Stimulated activated CD8-positive, alpha-beta memory T cell treated with anti-CD3 and anti-CD28 coated beads, Interleukin-12 subunit alpha, Interleukin-12 subunit beta, amount 100 ng/mL, for 24 hours (primary cell): ENCODE results near the gene LRCH1.

Experiments used
- DNase-seq: peaks from one replicate; pipeline ENCODE4 v3.0.0-alpha.2; 2020; ENCODE audit errors: extremely low read depth

The LRCH1 gene

DNA sequence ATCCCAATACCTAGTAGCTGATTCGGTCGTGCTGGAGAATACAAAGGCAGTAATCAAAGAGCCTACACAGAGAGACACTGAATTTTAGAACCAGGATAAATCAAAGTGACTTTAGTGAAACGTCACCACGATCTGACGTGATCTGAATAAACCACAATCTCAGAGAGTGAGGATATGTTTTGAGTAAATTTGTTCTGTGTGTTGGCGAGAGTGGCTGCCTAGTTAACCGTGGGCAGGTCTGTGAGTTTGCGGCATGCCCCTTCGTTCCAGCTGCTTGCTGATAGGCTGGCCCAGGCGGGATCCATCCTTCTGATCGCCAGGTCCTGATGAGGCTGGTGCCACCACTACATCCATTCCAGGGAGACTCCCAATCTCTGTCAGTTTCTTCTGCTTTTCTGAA lies 40.4 kb downstream of the LRCH1 start:
- DNase-seq = peak; percentile 5

GRCh38 chr13:46594374-46595078 lies 41.6 kb downstream of the LRCH1 start:
- no peak for DNase-seq

- no peak for DNase-seq
These were observed 42.3 kb downstream of the LRCH1 start for GRCh38 chr13:46595136-46595884.

DNA sequence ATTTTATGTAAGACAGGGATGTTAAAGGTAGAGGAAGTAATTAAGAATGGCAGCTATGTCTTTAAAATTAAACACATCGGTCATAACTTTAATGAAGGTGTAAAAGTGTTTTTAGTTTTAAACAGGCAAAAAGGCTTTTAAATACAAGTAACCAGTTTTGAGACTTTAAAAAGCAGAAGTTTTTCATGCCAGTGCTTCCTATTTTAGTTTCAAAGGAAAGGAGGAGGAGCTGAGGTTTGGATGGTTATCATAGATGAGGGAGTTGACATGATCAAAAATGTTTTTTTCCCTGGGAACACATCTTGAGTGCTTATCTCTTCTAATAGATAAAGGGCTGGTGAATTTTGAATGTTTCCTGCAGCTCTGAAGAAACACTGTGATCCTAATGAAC lies 42.9 kb downstream of the LRCH1 start:
- no peak for DNase-seq

DNA sequence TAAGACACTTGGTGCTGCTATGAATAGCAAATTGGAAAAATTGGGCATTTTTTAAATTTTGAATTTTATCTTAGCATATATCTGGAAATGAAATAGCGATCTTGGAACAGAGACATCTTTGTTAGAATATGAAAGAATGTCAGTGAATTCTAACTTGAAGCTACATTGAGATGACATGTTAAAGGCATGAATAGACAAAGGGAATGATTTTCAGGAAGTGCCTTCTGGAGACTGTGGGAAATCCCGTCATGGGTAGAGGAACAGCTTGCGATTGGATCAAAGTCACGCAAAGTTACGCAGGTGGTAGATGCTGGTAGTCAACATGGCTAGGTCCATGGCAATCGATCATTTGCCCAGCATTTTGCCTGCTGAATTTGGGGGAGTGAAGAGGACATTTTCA lies 43.5 kb downstream of the LRCH1 start:
- no peak for DNase-seq

- DNase-seq = no peak
These were observed 45.3 kb downstream of the LRCH1 start for GRCh38 chr13:46598140-46598819.

GRCh38 chr13:46598820-46599180 lies 45.8 kb downstream of the LRCH1 start:
- no peak for DNase-seq

DNA sequence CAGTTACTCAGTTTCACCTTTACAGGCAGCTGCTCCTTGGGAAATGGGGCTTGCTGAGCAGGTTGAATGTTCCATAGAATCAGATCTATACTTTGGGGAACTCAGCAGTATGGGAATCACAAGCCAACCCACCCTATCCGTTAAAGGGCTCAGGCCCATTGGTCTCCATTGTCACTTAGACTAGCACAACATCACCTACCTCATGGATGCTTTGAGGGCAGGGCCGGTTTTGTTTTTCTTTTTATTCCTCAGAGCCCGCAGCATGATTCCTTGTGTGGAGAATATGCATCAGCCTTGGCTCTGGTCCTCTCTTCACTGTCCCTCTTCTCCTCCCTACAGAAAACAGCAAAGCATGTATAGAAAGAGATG lies 48.0 kb downstream of the LRCH1 start:
- DNase-seq = no peak

DNA sequence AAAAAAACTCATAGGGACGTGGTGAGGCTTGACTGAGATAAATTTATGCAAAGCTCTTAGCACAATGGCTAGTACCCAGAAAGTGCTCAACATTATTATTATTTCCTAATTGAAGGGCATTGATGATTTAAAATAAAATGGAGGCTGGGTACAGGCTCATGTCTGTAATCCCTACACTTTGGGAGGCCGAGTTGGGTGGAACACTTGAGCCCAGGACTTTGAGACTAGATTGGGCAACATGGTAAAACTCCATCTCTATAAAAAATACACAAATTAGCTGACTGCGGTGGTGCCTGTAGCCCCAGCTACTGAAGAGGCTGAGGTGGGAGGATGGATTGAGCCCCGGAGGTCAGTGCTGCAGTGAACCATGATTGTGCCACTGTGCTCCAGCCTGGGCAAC lies 49.6 kb downstream of the LRCH1 start:
- DNase-seq = no peak

- DNase-seq = no peak
These were observed 50.2 kb downstream of the LRCH1 start for GRCh38 chr13:46603165-46603603.

GRCh38 chr13:46604226-46604990 lies 51.4 kb downstream of the LRCH1 start:
- no peak for DNase-seq

GRCh38 chr13:46605076-46605824 lies 52.3 kb downstream of the LRCH1 start:
- DNase-seq = no peak

DNA sequence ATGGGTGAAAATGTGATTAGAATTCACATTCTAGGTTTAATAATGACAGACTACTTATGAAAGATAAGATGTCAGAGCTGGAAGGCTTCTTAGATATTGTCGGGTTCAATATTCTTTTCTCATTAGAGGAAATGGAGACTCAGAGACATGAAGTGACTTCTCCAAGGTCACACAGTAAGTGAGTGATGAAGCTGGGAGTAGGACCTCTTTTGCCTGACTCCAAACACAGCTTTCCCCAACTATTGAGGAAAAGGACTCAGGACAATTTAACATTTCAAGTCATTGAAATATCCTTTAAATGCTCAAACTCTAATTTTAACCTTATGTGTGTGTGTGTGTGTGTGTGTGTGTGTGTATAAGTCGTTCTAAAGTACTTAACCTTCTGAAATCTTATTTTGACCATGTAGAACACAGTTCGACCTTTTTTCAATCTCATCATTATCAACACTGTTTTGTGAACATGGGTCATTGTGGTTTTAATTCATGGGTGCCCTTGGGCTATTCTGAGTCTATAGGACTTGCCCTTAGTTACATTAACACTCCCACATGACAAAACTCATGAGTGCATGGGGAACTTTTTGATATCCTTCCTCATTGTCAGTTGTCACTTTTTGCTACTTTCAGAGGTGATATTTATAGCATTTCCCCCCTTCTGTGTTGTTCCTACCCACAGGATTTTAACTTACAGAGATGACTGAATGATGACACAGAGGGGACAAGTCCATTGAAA lies 53.0 kb downstream of the LRCH1 start:
- no peak for DNase-seq

GRCh38 chr13:46606970-46607369 lies 54.0 kb downstream of the LRCH1 start:
- no peak for DNase-seq

- DNase-seq = no peak
These were observed 55.0 kb downstream of the LRCH1 start for GRCh38 chr13:46607768-46608564.

GRCh38 chr13:46609052-46609451 lies 56.1 kb downstream of the LRCH1 start:
- DNase-seq = no peak

DNA sequence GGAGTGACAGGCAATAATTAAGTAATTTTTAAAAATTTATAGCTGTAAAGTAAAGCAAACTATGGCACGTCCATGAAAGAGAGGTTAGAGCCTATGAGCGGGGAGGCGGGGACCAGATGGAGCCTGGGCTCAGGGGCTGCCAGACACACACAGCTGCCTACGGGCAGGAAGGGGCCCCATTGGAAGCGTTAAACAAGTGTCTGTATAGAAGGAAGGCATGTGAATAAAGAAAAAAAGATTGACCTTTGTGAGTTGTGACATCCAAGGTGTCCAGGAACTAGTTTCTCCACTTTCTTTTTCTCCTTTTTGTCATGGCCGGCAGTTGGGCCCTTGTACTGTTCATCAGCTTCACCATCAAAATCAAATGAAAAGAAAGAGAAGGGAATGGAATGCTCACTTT lies 56.8 kb downstream of the LRCH1 start:
- no peak for DNase-seq

DNA sequence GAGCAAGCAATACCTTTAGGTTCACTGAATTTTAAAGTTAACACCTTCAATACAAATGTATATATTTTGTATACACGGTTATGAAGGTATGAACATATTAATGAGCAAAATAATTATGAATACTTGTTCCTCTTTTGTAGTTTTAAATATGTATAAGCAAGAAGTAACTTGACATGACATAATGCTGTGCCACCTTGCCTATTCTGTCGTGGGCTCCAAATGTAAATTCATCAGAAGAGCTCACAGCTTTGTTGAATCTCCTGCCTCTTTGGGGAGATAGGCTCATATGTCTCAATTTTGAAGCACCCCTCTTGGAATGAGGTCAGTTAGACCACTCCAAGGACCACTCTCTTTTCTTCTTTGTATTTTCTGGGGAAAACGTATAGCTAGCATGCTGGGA lies 59.3 kb downstream of the LRCH1 start:
- DNase-seq = no peak

GRCh38 chr13:46613409-46614049 lies 60.6 kb downstream of the LRCH1 start:
- DNase-seq = no peak

DNA sequence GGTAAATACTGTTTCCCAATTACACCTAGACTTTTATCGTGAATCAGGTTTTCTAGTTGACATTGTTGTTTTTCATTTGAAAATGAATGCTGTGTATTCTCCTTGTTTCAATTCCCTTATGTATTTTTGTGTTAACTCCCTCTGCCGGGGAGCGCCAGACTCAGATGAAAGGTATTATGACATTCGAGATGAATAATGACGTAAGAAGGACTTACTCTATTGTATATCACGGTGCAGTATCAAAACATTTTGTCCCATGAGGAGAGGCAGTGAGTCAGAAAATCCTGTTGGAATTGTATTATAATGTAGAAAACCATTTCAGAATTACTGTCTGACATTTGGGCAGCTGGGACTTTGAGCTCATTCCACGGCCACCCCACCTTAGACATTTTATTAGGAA lies 61.6 kb downstream of the LRCH1 start:
- DNase-seq = no peak
